ENCODE measurements around the gene KNDC1.

Gene KNDC1

GRCh38 chr10:133190225-133190624, 30.2 kb downstream of the KNDC1 start:
- DNase-seq (ENCODE audit: low read depth, low spot score) = no peak

DNA sequence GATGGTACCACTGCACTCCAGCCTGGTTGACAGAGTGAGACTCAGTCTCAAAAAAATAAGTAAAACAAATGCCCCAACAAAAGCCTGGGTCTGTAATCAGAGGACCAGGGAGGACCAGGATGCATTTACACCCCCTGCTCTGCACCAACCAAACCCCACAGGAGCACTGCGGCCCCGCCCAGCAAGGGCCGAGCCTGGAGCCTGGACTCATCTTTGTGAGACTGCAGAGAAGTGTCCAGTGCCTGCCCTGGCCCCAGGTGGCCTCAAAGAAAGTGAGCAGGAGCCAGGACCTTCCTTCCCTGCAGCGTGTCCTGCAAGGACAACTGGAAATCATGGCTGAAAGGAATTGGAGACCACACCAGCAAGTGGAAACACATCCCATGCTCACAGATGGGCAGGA, 31.6 kb downstream of the KNDC1 start:
- DNase-seq (ENCODE audit: low read depth, low spot score) = no peak

DNA sequence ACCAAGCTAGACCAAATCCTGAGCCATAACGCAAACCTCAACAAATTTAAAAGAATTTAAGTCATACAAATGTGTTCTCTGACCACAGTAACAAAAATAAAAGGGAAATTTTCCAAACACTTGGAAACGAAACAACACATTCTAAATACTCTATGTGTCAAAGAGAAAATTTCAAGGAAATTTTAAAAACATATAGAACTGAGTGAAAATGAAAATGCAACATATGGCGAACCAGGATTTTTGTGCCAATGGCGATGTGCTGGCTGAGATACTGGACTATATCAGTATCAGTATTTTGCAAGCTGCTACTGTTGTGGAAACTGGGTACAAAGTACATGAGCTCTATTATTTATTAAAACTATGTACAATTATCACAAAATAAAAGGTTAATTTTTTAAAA, 34.1 kb downstream of the KNDC1 start:
- DNase-seq (ENCODE audit: low read depth, low spot score) = no peak

GRCh38 chr10:133195096-133195495, 35.1 kb downstream of the KNDC1 start:
- DNase-seq (ENCODE audit: low read depth, low spot score) = no peak

DNA sequence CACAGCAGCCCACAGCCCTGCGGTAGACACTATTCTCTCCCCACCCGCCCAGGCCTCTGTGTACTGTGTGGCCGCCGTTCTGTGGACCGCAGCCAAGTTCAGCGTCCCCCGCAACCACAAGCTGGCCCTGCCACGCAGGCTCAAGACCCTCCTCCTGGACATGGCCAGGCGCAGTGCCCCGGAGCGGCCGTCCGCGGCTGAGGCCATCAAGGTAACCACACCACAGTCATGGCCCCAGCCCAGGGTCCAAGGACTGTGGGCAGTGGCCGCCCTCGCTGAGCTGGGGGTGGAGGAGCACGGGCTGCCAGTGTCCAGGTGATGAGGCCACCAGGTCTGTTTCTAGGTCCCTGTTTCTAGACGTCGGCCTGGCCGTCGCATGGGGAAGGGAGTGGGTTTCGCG, 35.6 kb downstream of the KNDC1 start:
- no peak for DNase-seq (ENCODE audit: low read depth, low spot score)

DNA sequence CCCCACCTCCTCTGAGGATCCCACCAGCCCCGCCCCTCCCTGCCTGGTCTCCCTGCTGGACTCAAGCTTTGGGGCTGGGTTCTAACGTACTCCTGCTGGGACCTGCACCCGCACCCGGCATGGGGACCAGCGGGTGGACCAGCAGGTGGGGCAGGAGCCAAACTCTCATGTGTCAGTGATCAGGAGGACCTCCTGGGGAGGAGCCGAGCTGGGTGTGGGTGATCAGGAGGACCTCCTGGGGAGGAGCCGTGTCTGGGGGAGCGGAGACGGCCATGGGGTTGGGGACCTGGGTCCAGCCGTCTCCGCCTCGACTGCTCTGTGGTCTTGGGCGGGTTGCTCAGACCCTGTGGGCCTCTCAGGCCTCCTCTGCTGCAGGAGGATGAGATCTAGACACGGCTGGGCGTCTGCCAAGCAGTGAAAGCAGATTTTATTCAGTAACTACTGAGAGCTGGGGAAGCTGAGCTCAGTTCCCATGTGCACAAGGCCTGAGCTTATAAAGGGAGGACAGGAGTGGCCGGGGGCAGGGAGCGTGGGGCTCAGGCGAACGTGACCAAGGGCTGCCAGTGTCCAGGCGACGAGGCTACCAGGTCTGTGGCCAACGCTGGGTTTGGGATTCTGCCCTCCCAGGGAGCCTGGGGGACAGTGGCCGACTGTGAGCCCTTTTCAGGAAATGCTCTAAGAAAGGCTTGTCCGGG, 36.3 kb downstream of the KNDC1 start:
- no peak for DNase-seq (ENCODE audit: low read depth, low spot score)

- DNase-seq (ENCODE audit: low read depth, low spot score) = no peak
Measured at GRCh38 chr10:133196936-133197758, 37.1 kb downstream of the KNDC1 start.

DNA sequence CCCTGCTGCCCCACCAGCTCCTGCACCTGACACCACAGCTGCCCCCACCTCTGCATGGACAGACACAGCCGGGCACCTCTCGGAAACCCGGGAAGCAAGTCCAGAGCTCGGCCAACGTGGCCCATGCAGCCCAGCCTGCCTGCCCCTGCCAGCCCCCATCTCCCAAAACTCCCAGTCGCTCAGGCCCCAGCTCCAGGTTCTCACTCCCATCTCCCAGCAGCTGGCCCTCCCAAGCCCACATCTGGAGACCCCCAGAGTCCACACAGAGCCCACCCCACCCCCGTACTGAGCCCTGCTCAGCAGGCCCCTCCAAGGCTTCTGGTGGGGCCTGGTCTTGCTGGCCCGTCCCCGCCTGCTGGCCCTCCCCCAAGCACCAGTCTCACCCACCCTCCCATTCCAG, 37.8 kb downstream of the KNDC1 start:
- DNase-seq (ENCODE audit: low read depth, low spot score) = no peak

DNA sequence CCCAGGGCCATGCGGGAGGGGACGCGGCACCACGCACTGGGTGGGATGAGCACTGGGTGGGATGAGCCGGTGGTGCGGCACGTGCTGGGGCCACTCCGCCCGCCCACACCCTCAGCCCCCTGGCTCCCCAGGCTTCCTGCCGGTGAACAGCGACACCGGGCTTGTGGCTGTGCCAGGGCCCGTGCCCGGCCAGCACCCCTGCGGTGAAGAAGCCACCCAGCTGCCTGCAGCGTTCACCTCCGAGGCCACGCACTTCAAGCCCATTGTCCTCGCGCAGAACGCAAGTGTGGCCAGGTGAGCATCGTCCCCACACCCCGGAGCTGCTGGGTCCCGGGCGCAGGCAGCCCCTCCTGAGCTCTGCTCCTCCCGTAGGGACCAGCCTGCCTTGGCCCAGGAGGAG, 38.2 kb downstream of the KNDC1 start:
- no peak for DNase-seq (ENCODE audit: low read depth, low spot score)

GRCh38 chr10:133198621-133199487, 38.8 kb downstream of the KNDC1 start:
- DNase-seq (ENCODE audit: low read depth, low spot score) = no peak

GRCh38 chr10:133199488-133199885, 39.5 kb downstream of the KNDC1 start:
- no peak for DNase-seq (ENCODE audit: low read depth, low spot score)

DNA sequence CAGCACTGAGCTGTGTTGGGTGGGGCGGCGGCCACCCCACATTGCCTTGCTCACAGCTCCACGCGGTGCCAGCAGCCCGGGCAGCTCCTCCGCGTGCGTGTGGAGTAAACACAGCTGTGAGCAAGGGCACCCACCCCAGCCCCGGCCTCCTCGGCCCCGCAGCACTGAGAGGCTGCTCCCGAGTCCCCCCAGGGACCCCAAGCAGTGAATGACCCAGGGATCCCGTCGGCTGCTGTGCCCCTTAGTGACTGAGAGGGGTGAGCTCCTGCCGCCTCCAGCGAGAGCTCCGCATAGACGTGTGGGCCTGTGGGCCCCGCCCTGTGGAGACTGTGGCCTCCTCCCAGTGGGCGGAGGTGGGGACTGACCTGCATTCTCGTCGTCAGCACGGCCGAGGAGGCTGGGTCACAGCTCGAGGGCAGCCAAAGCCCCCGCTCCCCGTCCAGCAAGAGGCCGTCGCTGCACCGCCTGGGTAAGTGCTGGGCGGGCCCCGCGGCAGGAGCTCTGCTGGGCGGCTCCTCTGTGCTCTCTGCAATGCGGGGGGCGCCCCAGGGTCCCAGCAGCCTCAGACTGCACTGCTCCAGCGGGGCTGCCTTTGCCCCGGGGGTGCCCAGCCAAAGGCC, 40.1 kb downstream of the KNDC1 start:
- DNase-seq (ENCODE audit: low read depth, low spot score) = no peak

GRCh38 chr10:133200621-133201031, 40.6 kb downstream of the KNDC1 start:
- no peak for DNase-seq (ENCODE audit: low read depth, low spot score)

DNA sequence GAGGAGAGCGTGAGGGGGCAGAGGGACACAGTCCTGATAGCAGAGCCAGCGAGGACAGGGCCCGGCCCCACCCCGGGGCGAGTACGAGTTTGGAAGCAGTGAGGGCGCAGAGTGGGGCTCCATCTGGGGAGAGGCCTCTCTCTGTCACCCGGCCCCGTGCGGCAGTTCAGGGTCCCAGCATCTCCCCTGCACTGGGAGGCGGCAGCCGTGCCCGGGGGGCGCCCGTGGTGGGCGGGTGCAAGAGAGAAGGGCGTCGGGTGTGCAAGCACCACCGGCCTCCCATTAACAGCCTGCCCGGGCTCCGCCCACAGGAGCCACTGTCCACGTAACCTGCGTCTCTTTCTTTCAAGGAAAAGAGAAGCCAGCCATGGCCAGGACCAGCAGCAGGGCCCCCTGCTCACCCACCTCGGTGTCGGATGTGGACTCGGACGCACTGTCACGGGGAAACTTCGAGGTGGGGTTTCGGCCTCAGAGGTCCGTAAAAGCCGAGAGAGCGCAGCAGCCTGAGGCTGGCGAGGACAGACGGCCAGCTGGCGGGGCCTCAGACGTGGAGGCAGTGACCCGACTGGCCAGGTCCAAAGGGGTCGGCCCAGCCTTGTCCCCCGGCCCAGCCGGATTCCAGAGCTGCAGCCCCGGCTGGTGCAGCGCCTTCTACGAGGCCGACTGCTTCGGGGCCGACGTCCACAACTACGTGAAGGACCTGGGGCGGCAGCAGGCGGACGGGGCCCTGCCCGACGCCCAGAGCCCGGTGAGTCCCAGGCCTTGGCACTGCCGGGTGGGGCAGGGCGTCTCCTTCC, 41.3 kb downstream of the KNDC1 start:
- DNase-seq (ENCODE audit: low read depth, low spot score) = no peak

DNA sequence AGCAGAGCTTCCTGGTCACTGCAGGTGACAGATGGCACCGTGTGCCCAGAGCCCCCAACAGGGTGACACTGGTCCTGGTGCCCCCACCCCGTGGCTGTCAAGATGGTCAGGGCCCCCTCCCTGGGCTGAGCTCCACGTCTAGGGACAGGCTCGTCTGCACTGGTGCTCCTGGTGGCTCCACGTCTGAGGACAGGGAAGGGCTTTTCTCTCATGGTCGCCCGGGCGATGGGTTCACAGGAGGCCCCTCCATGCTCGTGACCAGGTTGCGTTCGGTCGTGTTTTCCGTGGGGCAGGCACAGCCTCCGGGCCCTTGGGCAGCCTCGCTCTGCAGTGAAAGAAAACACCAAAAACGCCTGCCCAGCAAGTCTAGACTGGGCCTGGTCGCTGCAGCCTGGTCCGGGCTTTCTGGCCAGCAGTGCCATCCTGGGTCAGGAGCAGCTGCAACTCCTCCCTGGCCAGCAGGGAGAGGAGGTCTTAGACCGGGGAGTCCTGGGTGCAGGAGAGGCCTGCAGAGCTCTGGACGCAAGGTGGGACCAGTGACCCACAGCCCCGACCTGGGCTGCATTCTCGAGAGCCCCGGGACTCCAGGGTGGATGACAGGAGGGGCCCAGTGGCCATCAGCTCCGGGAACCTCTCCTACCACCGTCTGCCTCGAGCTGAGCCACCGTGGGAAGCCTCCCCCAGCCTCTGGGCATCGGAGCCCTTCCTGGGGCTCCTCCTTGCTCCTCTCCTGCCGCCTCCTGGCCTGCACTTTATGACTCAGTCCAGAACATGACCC, 42.1 kb downstream of the KNDC1 start:
- DNase-seq (ENCODE audit: low read depth, low spot score) = no peak

- DNase-seq (ENCODE audit: low read depth, low spot score) = no peak
Measured at GRCh38 chr10:133202778-133203651, 43.0 kb downstream of the KNDC1 start.

DNA sequence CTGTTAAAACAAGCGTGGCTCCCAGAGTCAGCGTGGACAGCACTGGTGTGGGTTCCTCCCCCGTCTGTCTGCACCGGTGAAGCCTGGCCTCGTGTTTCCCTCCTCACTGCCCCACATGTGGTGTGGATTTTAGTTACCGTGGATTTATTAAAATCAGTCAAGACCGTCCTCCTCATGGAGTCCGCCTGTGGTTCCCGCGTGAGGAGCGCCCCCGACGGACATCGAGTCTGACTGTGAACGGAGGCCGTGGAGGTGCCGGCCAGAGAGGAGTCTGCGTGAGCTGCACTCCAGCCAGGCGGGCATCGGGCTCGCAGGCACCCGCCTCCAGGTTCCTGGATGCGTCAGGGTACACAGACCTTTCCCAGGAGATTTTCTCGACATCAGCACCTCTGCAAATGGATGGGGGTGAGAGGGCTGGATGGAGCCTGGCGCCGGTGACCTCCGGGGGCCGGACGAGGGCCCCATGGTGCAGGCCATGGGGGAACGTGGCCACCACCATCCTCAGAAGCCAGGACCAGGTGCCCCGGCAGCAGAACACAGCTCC, 43.7 kb downstream of the KNDC1 start:
- no peak for DNase-seq (ENCODE audit: low read depth, low spot score)

- DNase-seq (ENCODE audit: low read depth, low spot score) = no peak
Measured at GRCh38 chr10:133204226-133205015, 44.4 kb downstream of the KNDC1 start.
